ENCODE measurements around the gene TIRAP. TPM values are rescaled to one million over a fixed set of nuclear protein-coding genes. Genes with fewer than 3 reads are reported as not detected.

The TIRAP gene
- total and polyA plus RNA-seq, 2 of the 8 experiments (the other 6 are each of a cell fraction or from before 2014, with no cell fraction given), result 5.3 TPM

GRCh38 chr11:126312961-126313360 is 30.1 kb downstream of the TIRAP start:
- Histone ChIP-seq H3K79me1 (ENCODE audit: low read depth, low read length) (no peaks in the 10 kb centered on the region), H3K18ac (ENCODE audit: extremely low read depth, low read length) (no peak overlapping the region), H3K23ac (ENCODE audit: insufficient read length) (no peak overlapping the region), H2AK5ac (ENCODE audit: low read depth, low read length) (no peak overlapping the region), H3K9ac (replicated peaks in 1 of 4; ENCODE audit: extremely low read depth in 1 of 4, low read depth in 3 of 4, low read length in 3 of 4) (no peak overlapping the region), H4K20me1 (replicated peaks in 1 of 2; ENCODE audit: control insufficient read depth in 1 of 2, insufficient read depth in 2 of 2, low read length in 2 of 2) (peaks cover 0 to 1% of the 10 kb centered on the region in 2 experiments), H3K9me3 (ENCODE audit: insufficient read depth in 2 of 2, low read depth in 1 of 2, low read length in 1 of 2) (no peaks in the 10 kb centered on the region), H3K79me2 (ENCODE audit: control insufficient read depth in 1 of 2, insufficient read depth in 2 of 2, low read length in 2 of 2) (no peaks in the 10 kb centered on the region), H2BK5ac (ENCODE audit: low read depth, low read length) (no peak overlapping the region), H3K4me2 (ENCODE audit: insufficient read depth in 1 of 2, low read depth in 2 of 2, low read length in 2 of 2) (no peak overlapping the region), H3K4ac (replicated peaks; ENCODE audit: insufficient read length, low read depth, low read length) (no peak overlapping the region), H3K4me1 (replicated peaks in 1 of 4; ENCODE audit: control insufficient read depth in 3 of 4, insufficient read depth in 4 of 4, low read length in 3 of 4) (no peaks in the 10 kb centered on the region), H2BK120ac (replicated peaks; ENCODE audit: low read depth, low read length) (no peak overlapping the region), H2BK12ac (ENCODE audit: low read depth, low read length) (no peak overlapping the region), H2AFZ (ENCODE audit: low read length) (no peak overlapping the region), H3K23me2 (ENCODE audit: low read depth, low read length) (no peaks in the 10 kb centered on the region), H3K14ac (ENCODE audit: insufficient read length) (no peak overlapping the region), H3K36me3 (ENCODE audit: control insufficient read depth in 2 of 4, insufficient read depth in 4 of 4, low read length in 3 of 4) (peaks cover 0 to 4% (median 2%) of the 10 kb centered on the region in 4 experiments; a peak in 2 of 8 replicates), H2BK15ac (ENCODE audit: low read length) (no peak overlapping the region), H3K27ac (ENCODE audit: low read depth, low read length) (no peak overlapping the region), H4K91ac (replicated peaks; ENCODE audit: insufficient read length, low read length) (no peak overlapping the region), H2BK20ac (ENCODE audit: low read length) (no peak overlapping the region), H3K4me3 (ENCODE audit: extremely low read depth in 1 of 4, insufficient read depth in 2 of 4, low read depth in 3 of 4, low read length in 4 of 4) (no peak overlapping the region), H4K8ac (ENCODE audit: extremely low read depth, insufficient read depth, low read length) (no peak overlapping the region), H3K56ac (replicated peaks; ENCODE audit: insufficient read length, low read depth, low read length) (no peak overlapping the region), H3K27me3 (replicated peaks in 1 of 4; ENCODE audit: control insufficient read depth in 3 of 4, extremely low read depth in 1 of 4, insufficient read depth in 3 of 4, low read length in 3 of 4) (no peaks in the 10 kb centered on the region), H4K5ac (ENCODE audit: insufficient read length, low read depth, low read length) (no peak overlapping the region)
- no peak for DNase-seq (ENCODE audit: low read depth in 1 of 2, low spot score in 2 of 2)
- WGBS, 2 experiments (ENCODE audit: extremely low coverage in 1 of 2, insufficient coverage in 1 of 2, insufficient read length in 1 of 2, insufficient replicate concordance in 2 of 2, low coverage in 1 of 2, low lambda C conversion rate in 2 of 2, missing lambda C conversion rate in 1 of 2), result 91% methylated on average over 8 of the region's 8 CpGs; no CpG with 5 or more reads in 1 of the 2 experiments
- ChIA-PET POLR2A (ENCODE audit: partially characterized antibody) (interaction anchor here (0.6 to 1.1 kb wide), 2 partner anchors 9 to 18 kb away, joined by 3 read pairs; partner anchors contain the start of gene DCPS), CTCF (ENCODE audit: partially characterized antibody) (interaction anchor here (1.0 to 4.1 kb wide), 6 partner anchors 80 to 177 kb away, joined by 3 to 31 read pairs (median 13); no protein-coding TSS in a partner anchor)
- FAIRE-seq, result no peak
- TF ChIP-seq PHF8 (conservative IDR thresholded peaks at IDR 0.05; ENCODE audit: low read depth, low read length) (no peak), POU5F1 (IDR thresholded peaks at IDR 0.05; ENCODE audit: low read depth, low read length) (no peak)

Data from H1 (cell line).